GM18861 (cell line): ENCODE data around the gene SZT2.
"Not testable (repeated sequence)": the region's sequence is repeated elsewhere in the genome, so short reads cannot be mapped to it uniquely, and the experiment has no call there.

ENCODE experiments used
- ATAC-seq: cut with Tn5 transposase; IDR thresholded peaks from one replicate; pipeline ENCODE4 v1.9.1; 2021; ENCODE audit not compliant: unreplicated experiment

Gene SZT2

GRCh38 chr1:43452789-43453441 is 63.2 kb downstream of the SZT2 start:
- no peak for ATAC-seq

GRCh38 chr1:43453442-43454269 is 64.0 kb downstream of the SZT2 start, which contains the start of gene HYI:
TSS of gene HYI (minus strand) at chr1:43453931. CDS start at chr1:43453793, 138 bp downstream.
- no peak for ATAC-seq

GRCh38 chr1:43454270-43455011 is 64.7 kb downstream of the SZT2 start:
- ATAC-seq = no peak

DNA sequence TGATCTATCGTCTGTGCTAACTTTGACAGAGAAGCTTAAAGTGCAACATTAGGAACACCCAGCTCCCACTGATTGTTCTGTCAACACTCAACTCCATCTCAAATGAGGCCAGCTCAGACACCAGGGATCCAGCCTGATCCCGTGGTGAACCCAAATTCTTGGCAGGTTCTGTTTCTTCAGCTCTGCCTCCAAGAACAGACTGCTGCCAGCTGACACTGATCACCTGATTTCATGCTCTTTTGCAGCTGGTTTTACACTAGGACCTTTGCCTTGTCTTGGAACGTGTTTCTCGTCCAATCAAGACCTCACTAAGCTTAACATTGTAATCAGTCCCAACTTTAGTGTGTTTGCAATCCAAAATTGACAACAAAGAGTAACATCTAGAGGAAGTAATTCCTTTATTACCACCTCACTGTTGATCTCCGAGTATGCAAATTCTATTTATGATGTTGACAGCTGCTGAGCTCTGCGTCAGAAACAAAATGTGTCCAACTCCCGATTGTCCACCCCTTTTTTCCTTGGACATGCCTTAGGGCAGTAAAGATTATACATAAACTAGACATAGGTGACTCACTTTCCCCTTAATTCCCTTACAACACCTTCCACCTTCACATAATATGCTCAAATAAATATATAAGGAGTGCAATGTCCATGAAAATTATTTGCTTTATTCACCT is 65.7 kb downstream of the SZT2 start:
- no peak for ATAC-seq

GRCh38 chr1:43458379-43458778 is 68.7 kb downstream of the SZT2 start:
- not testable (repeated sequence) for ATAC-seq

DNA sequence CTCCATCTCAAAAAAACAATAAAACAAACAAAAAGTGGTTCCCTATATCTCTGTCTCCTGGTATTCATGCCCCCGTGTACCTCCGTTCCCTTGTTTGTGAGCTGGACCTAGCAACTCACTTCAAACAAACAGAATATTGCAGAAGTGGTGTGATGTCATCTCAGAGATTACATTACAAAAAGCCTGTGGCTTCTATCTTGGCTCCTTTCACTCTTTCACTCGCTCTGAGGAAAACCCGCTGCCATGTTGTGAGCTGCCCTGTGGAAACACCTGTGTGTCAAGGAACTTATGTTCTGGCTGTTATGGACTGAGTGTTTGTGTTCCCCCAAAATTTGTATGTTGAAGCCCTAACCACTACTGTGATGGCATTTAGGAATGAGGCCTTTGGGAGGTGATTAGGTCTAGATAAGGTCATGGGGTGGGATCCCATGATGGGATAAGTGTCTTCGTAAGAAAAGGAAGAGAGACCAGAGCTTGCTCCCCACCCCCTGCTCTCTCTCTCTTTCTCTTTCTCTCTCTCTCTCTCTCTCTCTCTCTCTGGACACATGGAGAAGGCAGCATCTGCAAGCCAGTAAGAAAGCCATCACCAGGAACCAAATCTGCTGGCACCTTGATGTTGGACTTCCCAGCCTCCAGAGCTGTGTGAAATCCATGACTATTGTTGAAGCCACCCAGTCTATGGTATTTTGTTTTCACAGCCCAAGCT is 71.4 kb downstream of the SZT2 start:
- no peak for ATAC-seq

GRCh38 chr1:43463479-43463878 is 73.8 kb downstream of the SZT2 start:
- no peak for ATAC-seq

GRCh38 chr1:43464681-43465504 is 75.2 kb downstream of the SZT2 start:
- no peak for ATAC-seq

DNA sequence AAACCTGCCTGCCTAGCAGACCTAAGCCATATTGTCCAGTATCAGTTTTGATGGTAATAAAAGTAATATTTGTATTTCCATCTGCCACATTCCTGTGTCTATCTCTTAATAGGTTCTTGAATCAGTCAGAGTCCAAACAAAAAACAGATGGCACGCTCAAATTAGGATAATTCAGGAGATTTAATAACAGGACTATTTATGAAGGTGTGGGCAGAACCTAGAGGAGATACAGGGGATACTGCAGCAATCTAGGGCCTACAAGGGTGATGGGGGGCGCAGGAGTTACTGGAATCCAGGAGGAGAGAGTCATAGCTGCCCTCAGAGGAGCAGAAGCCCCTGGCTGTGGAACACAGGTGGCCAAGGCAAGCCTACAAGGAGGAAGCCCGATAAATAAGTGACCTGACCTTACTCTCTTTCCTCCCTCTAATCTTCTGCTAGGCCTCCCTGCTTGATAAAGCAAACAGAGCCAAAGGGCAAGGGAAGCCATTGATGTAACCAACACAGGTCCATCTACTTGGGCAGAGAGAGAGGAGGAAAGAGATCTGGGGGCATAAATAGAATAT is 75.9 kb downstream of the SZT2 start:
- ATAC-seq = no peak

- ATAC-seq = no peak
Observed at GRCh38 chr1:43466403-43466802, 76.7 kb downstream of the SZT2 start.

DNA sequence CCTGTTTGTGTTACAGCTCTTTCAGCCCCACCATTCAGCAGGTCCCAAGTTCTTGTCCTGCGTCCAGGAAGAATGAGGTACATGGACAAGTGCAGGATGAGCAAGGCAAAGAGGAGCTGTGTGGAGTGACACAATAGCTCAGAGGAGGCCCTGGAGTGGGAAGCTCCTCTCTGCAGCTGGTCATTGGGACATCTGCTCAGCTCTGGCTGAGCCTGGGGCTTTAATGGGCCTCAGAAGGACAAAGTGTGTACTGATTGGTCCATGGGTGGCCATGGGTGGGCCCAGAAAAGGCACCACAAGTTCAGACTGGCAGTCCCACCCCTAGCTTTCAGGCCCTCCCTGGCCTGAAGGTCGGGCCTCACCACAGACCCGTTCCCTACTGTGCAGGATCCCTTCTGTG is 78.7 kb downstream of the SZT2 start:
- ATAC-seq = no peak

DNA sequence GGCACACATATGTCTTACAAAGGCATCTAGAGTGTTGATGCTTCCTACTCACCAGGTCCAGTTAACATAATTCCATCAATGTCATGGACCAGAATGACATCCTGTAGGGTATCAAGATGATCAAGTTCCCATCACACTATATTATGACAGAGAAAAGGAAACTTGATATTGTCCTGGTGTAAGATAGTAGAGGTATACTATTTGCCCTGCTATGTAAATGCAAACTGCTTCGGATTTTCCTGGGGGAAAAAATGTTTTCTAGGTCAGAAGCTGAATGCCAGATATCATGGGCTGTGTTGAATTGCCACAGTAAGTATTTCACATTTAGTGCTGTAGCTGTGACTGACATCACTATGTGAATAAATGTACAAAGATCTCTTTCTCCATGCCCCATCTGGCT is 80.2 kb downstream of the SZT2 start:
- no peak for ATAC-seq

DNA sequence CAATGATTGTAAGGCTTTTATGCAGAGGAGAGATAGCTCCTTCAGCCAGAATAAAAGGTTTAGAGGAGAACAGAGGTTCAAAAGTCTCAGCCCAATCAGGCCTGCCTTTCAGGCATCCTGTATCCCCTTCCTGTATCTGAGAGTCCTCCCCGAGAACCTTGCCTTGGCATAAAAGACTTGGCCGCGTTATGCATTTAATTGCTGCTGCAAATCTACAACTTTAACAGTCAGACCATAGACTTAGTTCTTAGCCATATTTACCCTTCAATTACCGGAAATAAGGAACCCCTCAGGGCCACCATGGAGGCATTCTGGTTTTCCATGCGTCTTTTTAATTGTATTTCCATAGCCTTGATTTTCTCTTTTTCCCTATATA is 82.4 kb downstream of the SZT2 start:
- no peak for ATAC-seq

- not testable (repeated sequence) for ATAC-seq
Observed at GRCh38 chr1:43472463-43473151, 82.9 kb downstream of the SZT2 start.

- no peak for ATAC-seq
Observed at GRCh38 chr1:43473463-43473862, 83.8 kb downstream of the SZT2 start.

GRCh38 chr1:43475611-43476401 is 86.1 kb downstream of the SZT2 start:
- not testable (repeated sequence) for ATAC-seq

GRCh38 chr1:43477716-43478115 is 88.0 kb downstream of the SZT2 start:
- no peak for ATAC-seq

DNA sequence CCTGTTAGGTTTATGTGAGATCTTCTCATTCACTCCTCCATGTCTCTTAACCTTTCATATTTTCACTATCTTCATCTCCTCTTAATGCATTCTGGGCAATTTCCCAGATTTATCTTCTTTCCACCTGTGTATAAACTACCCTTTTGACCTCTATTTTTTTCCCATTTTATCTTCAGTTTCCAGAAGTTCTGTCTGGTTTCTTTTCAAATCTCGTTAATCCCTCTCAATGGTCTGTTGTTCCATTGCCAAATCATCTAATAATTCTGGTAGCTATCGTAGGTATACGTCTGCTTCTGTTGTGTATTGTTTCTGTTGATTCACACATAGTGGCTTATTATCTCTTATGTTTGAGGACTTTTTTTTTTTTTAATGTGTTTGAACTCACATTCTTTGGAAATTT is 89.7 kb downstream of the SZT2 start:
- ATAC-seq = no peak
